NCI-H226 (cell line): ENCODE results near the gene SKAP1.
A peak's percentile ranks its signal among the peaks of the same experiment; 100 is the strongest.
"Not testable (repeated sequence)": the region's sequence is repeated elsewhere in the genome, so short reads cannot be mapped to it uniquely, and the experiment has no call there.

Experiments used
- DNase-seq: peaks from one replicate; pipeline ENCODE4 v3.0.0-alpha.2; 2015

The SKAP1 gene

DNA sequence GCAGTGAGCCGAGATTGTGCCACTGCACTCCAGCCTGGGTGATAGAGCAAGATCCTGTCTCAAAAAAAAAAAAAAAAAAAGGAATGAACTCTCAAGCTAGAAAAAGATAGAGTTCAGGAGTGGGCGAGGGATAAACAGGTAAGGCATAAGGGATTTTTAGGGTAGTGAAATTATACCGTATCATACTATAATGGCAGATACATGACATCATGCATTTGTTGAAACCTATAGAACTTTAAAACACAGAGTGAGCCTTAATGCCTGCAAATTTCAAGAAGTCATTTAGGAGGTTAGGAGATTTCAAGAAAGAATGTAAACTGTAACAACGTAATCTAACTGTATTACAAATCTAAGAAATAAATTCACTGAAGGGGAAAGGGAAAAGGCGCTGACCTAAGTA is 20.4 kb downstream of the SKAP1 start:
- DNase-seq = no peak

DNA sequence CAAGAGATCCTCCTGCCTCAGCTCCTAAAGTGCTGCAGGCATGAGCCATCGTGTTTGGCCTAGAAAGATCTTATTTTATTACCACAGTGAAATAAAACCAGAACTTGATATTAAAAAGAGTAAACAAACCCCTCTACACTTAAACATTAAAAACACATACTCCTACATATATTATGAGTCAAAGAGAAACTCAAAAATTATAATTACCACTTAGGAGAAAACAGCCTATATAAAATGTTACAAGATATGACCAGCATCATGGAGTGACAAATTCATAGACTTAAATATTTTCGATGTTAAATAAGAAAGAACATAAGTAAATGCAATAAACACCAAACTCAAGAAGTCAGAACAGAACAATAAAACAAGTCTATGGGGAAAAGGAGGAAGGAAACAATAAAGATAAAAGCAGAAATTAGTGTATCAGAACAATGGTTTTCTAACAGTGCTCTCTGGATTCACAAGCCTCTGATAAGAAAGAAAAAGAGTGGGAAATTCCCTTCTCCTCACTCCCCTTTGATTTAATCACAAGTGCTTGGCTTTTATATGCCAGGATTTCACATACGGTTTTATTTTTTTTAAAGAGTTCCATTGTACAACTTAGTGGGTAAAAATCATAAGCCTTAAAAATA is 23.0 kb downstream of the SKAP1 start:
- peak; percentile 3 for DNase-seq

DNA sequence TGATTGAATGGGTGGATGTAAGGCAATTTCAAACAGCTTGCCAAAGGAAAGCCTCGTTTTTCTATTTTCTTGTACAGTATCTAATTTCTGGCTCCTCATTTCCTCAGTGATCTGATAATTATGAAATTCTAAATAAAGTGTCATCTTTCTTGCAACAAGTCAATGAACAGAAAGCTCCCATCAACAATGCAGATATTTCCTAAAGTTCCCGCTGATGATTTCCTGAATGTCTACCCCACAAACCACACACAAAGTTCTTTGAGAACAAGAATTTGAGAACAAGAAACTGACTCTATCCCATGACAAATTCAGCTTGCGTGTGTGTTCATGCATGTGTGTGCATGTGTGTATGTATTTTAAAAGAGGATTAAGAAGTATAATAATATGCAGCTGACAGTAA is 35.2 kb downstream of the SKAP1 start:
- DNase-seq = no peak

GRCh38 chr17:48393283-48393682 is 36.7 kb downstream of the SKAP1 start:
- no peak for DNase-seq

DNA sequence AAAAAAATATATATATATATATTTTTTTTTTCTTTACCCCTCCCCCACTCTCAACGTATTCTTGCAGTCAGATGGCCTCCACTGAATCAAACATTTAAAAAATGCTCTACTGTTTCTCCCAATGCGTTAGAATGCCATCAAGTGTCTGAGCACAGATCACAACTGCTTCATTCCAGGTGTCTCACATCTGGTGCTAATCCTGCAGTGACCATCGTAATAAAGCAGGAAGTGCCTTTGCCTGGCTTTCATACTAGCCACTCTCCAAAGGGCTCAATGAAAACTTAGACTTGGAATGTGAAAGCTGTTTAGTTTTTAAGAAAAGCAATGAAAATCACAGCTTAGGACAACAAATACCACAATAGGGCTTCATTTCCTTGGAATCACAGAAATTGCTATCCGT is 37.2 kb downstream of the SKAP1 start:
- no peak for DNase-seq

GRCh38 chr17:48391444-48391843 is 38.6 kb downstream of the SKAP1 start:
- DNase-seq = no peak

GRCh38 chr17:48389903-48390302 is 40.1 kb downstream of the SKAP1 start:
- no peak for DNase-seq

GRCh38 chr17:48388955-48389743 is 40.9 kb downstream of the SKAP1 start:
- no peak for DNase-seq

- DNase-seq = no peak
Observed at GRCh38 chr17:48386826-48387225, 43.2 kb downstream of the SKAP1 start.

DNA sequence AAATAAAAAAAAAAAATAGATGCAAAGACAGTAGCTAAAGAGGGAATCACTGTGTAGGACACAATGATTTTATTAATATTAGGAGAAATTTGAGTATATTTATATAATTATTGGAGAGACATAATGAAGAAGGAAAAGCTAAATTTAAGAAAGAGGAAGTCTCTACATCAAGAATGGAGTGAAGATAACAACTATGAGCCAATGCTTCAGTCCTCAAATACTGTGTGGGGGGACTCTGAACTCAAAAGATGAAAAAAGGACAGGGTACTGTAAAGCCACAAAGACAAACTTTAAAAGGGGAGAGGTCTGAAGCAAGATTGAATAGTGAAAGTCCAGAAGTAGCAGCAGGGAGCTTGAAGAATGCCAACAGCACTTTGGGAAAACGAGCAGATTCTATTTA is 44.7 kb downstream of the SKAP1 start:
- DNase-seq = no peak

DNA sequence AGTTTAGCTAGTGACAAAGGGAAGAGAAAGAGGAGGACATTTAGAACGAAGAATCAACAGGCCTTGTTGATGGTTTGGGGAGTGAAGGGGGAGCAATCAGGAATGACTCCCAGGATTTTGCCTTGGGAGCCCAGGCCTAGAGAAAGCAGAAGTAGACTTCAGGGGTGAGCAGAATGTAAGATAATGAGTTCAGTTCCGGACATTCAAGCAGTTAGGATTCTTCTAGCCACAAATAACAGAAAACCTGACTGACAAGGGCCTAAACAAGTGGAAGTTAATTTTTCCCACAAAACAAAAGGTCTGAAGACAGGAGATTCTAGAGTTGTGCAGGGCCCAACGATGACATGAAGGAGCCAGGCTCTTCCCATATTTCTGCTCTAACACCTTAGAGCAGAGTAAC is 45.9 kb downstream of the SKAP1 start:
- DNase-seq = no peak

DNA sequence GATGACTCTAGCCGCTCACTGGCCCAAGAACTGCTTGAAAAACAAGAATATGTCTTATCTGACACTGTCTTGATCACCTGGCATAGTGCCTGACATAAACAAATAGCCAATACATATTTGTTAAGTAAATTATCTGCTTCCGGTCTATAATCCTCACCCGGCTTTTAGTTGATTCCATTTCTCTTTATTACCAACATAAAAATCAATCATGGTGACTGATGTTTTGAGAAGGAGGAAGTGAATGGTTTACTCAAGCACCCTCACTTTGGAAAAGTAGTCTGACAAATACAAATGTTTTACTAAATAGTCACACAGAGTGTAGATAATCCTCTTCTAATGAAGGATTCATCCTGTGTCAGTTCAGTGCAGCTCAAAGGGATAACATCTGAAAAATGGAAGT is 47.0 kb downstream of the SKAP1 start:
- DNase-seq = no peak

DNA sequence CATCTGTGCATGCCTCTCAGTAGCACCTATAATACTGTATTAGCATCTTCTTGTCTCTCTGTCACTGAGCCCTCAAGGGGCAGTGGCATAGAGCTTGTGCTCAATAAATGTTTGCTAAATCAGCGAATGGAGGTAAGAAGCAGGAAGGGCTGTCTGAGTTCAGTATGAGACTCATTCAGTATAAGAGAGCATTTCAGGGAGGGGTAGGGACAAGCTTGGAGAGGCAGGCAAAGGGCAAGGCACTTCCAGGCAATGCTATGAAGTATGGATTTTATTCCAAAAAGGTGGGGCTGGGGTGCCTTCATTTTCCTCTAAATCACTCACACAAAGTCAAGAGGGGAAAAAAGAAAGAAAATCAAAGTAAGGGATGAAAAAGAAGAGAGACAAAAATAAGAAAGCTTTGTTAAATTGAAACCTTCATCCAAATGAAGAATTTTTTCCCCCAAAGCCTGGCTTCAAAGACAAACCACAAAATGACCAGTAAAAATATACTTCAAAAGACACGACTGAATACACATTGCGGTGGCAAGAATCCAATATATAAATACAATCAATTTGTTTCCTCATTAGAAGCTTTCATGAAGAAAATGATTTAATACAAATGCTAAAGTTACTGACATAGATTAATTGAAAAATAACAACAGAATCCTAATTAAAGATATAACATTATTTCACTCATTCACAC is 51.2 kb downstream of the SKAP1 start:
- DNase-seq = no peak

GRCh38 chr17:48378238-48378637 is 51.8 kb downstream of the SKAP1 start:
- no peak for DNase-seq

- DNase-seq = no peak
Observed at GRCh38 chr17:48376682-48377325, 53.2 kb downstream of the SKAP1 start.

GRCh38 chr17:48375356-48375755 is 54.7 kb downstream of the SKAP1 start:
- DNase-seq = peak; percentile 37

GRCh38 chr17:48374650-48375230 is 55.3 kb downstream of the SKAP1 start:
- DNase-seq = no peak

- no peak for DNase-seq
Observed at GRCh38 chr17:48373883-48374282, 56.1 kb downstream of the SKAP1 start.

- DNase-seq = no peak
Observed at GRCh38 chr17:48373130-48373830, 56.7 kb downstream of the SKAP1 start.

DNA sequence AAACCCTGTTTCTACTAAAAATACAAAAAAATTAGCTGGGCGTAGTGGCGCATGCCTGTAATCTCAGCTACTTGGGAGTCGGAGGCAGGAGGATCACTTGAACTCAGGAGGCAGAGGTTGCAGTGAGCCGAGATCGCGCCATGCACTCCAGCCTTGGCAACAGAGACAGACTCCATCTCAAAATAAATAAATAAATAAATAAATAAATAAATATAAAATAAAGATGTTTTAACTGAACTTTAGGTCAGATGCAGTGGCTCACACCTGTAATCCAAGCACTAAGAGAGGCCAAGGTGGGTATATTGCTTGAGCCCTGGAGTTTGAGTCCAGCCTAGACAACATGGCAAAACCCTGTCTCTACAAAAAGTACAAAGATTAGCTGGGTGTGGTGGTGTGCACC is 61.0 kb downstream of the SKAP1 start:
- not testable (repeated sequence) for DNase-seq

DNA sequence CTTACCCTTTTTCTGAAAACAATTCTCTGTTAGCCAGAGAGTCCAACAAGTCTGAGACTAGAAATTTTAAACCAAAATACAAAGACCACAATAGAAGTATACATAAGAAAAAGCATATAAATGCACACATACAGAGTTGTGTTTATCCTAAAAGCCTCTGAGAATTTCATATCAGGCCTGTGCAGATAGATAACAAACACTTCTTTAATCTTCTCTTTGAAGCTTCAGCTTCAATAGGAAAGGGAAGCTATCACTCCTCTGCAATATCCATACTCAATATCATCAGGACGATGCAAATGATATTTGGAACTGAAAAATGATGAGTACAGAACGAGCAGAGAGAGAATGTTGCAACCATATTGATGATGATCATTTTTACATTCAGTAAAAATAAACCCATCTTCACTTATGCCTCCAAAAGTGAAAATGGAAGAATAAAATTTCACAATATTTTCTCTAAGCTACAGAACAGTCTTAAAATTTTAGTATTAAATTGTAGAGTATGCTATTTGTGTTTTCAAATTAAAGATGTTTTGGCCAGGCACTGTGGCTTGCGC is 61.6 kb downstream of the SKAP1 start:
- DNase-seq = no peak

- DNase-seq = no peak
Observed at GRCh38 chr17:48363161-48363560, 66.9 kb downstream of the SKAP1 start.
